HL-60 (cell line): ENCODE results near the gene GOLT1A.
A peak's percentile ranks its signal among the peaks of the same experiment; 100 is the strongest.

Experiments
- DNase-seq, 2 experiments: peaks; one replicate each; pipeline ENCODE4 v3.0.0-alpha.2; 2010 to 2020; ENCODE audit warnings: low read depth in 1 of 2, low spot score in 1 of 2
- H3K27ac ChIP-seq: fragments of 250-450 bp; sonication (Bioruptor Pico); replicated peaks from 2 replicates; pipeline ENCODE4 v1.5.1; 2020; ENCODE audit warnings: mild to moderate bottlenecking, moderate library complexity
- H3K27me3 ChIP-seq: fragments of 250-450 bp; sonication (Bioruptor Pico); 2 replicates; pipeline ENCODE4 v1.5.1; 2021; ENCODE audit warnings: mild to moderate bottlenecking, moderate library complexity; ENCODE audit not compliant: insufficient read depth, poor library complexity, severe bottlenecking
- H3K4me3 ChIP-seq: replicated peaks from 2 replicates; pipeline ENCODE4 v1.5.1; 2011; ENCODE audit warnings: mild to moderate bottlenecking, control low read depth, low read length; ENCODE audit not compliant: insufficient read depth
- CTCF ChIP-seq: IDR thresholded peaks from one replicate; pipeline ENCODE4 v1.5.1; 2011; ENCODE audit warnings: low read length, control low read depth, inconsistent platforms; ENCODE audit not compliant: insufficient read depth
- GABPA ChIP-seq: IDR thresholded peaks from 2 replicates; pipeline ENCODE4 v1.6.1; 2012; ENCODE audit warnings: low read depth
- POLR2AphosphoS5 ChIP-seq: IDR thresholded peaks from 2 replicates; pipeline ENCODE4 v1.6.1; 2012; ENCODE audit warnings: low read depth
- REST ChIP-seq: IDR thresholded peaks from 2 replicates; pipeline ENCODE4 v1.6.1; 2012; ENCODE audit warnings: low read depth; ENCODE audit not compliant: insufficient replicate concordance
- SPI1 ChIP-seq: IDR thresholded peaks from 2 replicates; pipeline ENCODE4 v1.6.1; 2012; ENCODE audit warnings: low read depth, mild to moderate bottlenecking, borderline replicate concordance

GOLT1A gene

DNA sequence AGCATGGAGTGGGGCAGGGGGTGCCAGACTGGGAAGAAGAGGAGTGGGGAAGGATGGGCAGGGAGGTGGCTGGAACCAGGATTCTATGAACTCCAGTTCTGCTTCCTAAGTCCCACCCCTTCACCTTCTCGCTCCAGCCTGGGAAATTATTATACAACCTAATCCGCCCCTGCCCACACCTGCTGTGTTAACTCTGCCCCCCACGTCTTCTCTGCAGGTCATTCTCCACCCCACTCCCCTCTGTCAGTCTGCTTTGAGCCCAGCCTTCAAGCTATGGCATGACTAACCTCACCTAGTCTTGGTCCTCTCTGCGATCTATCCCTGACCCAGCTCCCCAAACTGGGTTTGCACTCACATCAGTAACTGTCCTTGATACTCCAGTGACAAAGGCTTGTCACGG lies 46.0 kb upstream of the GOLT1A start:
- Histone ChIP-seq H3K4me3 (no peak overlapping the region), H3K27me3 (no peaks in the 10 kb centered on the region), H3K27ac (no peak overlapping the region)
- TF ChIP-seq REST (no peak), GABPA (no peak), CTCF (no peak), SPI1 (no peak), POLR2AphosphoS5 (no peak)
- DNase-seq: no peak

GRCh38 chr1:204259196-204259595 lies 45.4 kb upstream of the GOLT1A start:
- DNase-seq: no peak
- Histone ChIP-seq H3K4me3 (no peak overlapping the region), H3K27me3 (no peaks in the 10 kb centered on the region), H3K27ac (no peak overlapping the region)
- TF ChIP-seq SPI1 (no peak), REST (no peak), CTCF (no peak), GABPA (no peak), POLR2AphosphoS5 (no peak)

GRCh38 chr1:204258213-204259115 lies 44.7 kb upstream of the GOLT1A start:
- Histone ChIP-seq H3K4me3 (no peak overlapping the region), H3K27ac (no peak overlapping the region), H3K27me3 (no peaks in the 10 kb centered on the region)
- peak in 1 of 2 experiments; percentile 43 for DNase-seq
- TF ChIP-seq CTCF (peak; percentile 70), REST (no peak)
